Right lobe of liver (tissue), 4 donors: ENCODE measurements around the gene P2RX3.

ENCODE experiments used
- CTCF ChIP-seq, 4 donors: fragments of 200-600 bp in 3 of 4; fragments of 450-650 bp in 1 of 4; IDR thresholded peaks; one replicate each; pipeline versions ENCODE4 v1.5.1 to v1.8.0; 2016 to 2022; ENCODE audit warnings: antibody characterized with exemption in 4 of 4, mild to moderate bottlenecking in 2 of 4
- POLR2A ChIP-seq: fragments of 450-650 bp; IDR thresholded peaks from one replicate; pipeline ENCODE4 v1.6.1; 2017; ENCODE audit warnings: antibody characterized with exemption, mild to moderate bottlenecking
- donor health status: DM: no; HTN: no; CAD: no.
- donor health status: DM: no; HTN: no; CAD: no.
- donor health status: DM: no; HTN: yes; CAD: no.

GRCh38 chr11:57349491-57350274 lies 11.5 kb downstream of the P2RX3 start:
- TF ChIP-seq CTCF (IDR thresholded peaks at IDR 0.05) (peak; percentile 71 to 93 (median 88)), POLR2A (no peak)
